Activated CD8-positive, alpha-beta memory T cell treated with anti-CD3 and anti-CD28 coated beads for 36 hours (primary cell): ENCODE measurements around the gene CRIP3. TPM values are rescaled to one million over a fixed set of nuclear protein-coding genes. Genes with fewer than 3 reads are reported as not detected.
"Not testable (repeated sequence)": the region's sequence is repeated elsewhere in the genome, so short reads cannot be mapped to it uniquely, and the experiment has no call there.

Source experiments
- CTCF ChIA-PET: fragments of 350-600 bp; sonication (Branson Sonifier 250); formaldehyde crosslinking; loops from one replicate; lab custom pipeline; 2021; ENCODE audit warnings: antibody characterized with exemption; lab: Charles Lee
- POLR2A ChIA-PET: fragments of 350-600 bp; sonication (Branson Sonifier 250); formaldehyde crosslinking; loops from one replicate; lab custom pipeline; 2021; ENCODE audit warnings: antibody characterized with exemption; lab: Charles Lee
- total RNA-seq, 2 experiments: library from RNA; stranded (reverse); gene quantifications; one replicate each; pipeline ENCODE4 v1.2.3, GENCODE V29; 2021

CRIP3 gene
- total RNA-seq, 2 experiments from 2014 or later, result 0.88 to 1.2 TPM

DNA sequence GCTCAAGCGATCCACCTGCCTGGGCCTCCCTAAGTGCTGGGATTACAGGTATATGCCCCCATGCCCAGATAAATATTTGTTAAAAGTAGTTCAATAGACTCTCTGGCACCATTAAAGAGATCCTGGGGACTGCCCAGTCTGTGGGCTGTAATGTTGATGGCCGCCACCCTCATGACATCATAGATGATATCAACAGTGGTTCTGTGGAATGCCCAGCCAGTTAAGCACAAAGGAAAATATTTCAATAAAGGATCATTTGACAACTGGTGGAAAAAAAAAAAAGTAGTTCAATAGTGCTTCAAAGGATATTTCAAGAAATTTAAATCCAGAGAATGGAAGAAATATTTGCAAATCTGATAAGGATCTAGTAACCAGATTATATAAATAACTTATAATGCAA, 1.5 kb upstream of the CRIP3 start:
- ChIA-PET POLR2A (no interaction called here), CTCF (no interaction called here)

- ChIA-PET CTCF (interaction anchor here (1.0 to 1.7 kb wide), 6 partner anchors 9 to 198 kb away, joined by 3 to 5 read pairs (median 3); no protein-coding TSS in a partner anchor), POLR2A (interaction anchor here (1.3 kb wide), 1 partner anchor 80 kb away, joined by 3 read pairs; the partner anchor contains the start of gene DNPH1)
Observed at GRCh38 chr6:43308990-43309477, 408 bp upstream of the CRIP3 start.

GRCh38 chr6:43307451-43308100, 1.1 kb downstream of the CRIP3 start:
- CTCF ChIA-PET, result interaction anchor here (0.9 to 1.7 kb wide), 6 partner anchors 8 to 199 kb away, joined by 3 to 5 read pairs (median 4); no protein-coding TSS in a partner anchor
- POLR2A ChIA-PET, result interaction anchor here (0.7 to 1.3 kb wide), 2 partner anchors 31 to 78 kb away, joined by 3 to 4 read pairs; partner anchors contain the start of gene DNPH1

- POLR2A ChIA-PET, result no interaction called here
- CTCF ChIA-PET, result no interaction called here
Observed at GRCh38 chr6:43306086-43306485, 2.5 kb downstream of the CRIP3 start.

DNA sequence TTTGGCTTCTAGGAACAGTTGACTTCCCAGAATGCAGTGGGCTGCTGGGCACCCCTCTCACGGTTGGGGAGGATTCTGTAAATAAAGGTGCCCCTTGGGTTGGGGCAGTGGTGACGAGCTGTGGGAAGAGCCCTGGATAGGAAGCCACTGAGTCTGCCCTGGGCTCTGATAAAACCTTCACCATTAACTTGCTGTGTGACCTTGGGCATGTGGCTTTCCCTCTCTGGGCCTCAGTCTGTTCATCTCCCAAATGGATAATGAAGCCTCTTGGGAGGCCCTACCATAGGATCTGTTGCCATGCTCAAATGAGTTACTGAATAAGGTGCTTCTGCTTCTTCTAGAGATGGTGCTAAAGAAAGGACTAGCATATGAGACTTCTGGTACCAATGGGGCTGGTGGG, 3.7 kb downstream of the CRIP3 start:
- CTCF ChIA-PET, result no interaction called here
- POLR2A ChIA-PET, result interaction anchor here (0.6 kb wide), 1 partner anchor 98 kb away, joined by 3 read pairs; no protein-coding TSS in a partner anchor

DNA sequence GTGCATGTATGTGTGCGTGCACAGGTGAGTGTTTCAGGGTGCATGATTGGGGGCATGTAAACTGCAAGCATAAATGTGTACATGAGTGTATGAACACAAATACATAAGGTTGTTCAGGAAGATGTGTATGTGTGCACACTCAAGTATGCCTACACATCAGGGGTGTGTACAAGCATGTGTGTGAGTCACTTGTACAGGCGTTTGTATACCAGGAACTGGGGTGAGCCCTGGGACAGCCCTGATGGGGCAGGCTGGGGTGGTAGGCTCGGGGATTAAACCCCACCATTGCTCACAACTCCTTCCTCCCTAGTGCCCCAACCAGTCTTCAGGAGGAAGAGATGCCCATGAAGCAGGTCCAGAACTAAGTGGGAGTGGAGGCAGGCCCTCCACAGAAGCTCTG, 4.3 kb downstream of the CRIP3 start:
- ChIA-PET CTCF (no interaction called here), POLR2A (no interaction called here)

- CTCF ChIA-PET, result no interaction called here
- POLR2A ChIA-PET, result no interaction called here
Observed at GRCh38 chr6:43303751-43304331, 4.8 kb downstream of the CRIP3 start.

GRCh38 chr6:43303006-43303405, 5.6 kb downstream of the CRIP3 start:
- POLR2A ChIA-PET, result not testable (repeated sequence)
- CTCF ChIA-PET, result interaction anchor here (0.6 kb wide), 1 partner anchor 78 kb away, joined by 3 read pairs; no protein-coding TSS in a partner anchor

GRCh38 chr6:43302126-43302525, 6.5 kb downstream of the CRIP3 start:
- ChIA-PET POLR2A (no interaction called here), CTCF (interaction anchor here (0.8 kb wide), 1 partner anchor 96 kb away, joined by 3 read pairs; no protein-coding TSS in a partner anchor)

DNA sequence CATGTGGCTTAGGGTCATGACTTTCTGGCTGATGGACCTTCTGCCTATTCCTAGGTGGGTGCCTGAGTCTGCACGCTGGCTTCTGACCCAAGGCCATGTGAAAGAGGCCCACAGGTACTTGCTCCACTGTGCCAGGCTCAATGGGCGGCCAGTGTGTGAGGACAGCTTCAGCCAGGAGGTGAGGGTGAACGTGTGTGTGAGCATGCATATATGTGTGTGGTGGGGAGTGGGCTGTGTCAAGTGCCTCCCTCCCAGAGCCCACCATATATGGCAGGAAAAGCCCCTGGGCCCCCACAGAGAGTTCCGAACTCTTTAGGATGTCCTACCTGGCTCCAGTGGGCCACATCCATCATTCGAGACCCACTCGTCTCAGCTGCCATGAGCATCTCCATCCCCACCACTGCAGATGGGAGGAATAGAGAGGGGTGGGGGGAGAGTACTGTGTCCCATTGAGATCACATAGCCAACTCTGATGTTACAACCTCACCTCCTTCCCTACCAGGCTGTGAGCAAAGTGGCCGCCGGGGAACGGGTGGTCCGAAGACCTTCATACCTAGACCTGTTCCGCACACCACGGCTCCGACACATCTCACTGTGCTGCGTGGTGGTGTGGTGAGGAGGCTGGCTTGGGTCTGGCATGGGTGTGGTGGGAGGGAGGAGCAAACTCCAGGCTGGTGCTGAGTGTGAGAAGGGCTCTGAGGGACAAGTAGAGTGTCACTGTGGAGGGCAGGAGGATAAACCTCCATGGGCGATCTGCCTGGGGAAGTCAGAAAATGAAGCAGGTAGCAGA, 7.3 kb downstream of the CRIP3 start:
- CTCF ChIA-PET, result no interaction called here
- POLR2A ChIA-PET, result no interaction called here

DNA sequence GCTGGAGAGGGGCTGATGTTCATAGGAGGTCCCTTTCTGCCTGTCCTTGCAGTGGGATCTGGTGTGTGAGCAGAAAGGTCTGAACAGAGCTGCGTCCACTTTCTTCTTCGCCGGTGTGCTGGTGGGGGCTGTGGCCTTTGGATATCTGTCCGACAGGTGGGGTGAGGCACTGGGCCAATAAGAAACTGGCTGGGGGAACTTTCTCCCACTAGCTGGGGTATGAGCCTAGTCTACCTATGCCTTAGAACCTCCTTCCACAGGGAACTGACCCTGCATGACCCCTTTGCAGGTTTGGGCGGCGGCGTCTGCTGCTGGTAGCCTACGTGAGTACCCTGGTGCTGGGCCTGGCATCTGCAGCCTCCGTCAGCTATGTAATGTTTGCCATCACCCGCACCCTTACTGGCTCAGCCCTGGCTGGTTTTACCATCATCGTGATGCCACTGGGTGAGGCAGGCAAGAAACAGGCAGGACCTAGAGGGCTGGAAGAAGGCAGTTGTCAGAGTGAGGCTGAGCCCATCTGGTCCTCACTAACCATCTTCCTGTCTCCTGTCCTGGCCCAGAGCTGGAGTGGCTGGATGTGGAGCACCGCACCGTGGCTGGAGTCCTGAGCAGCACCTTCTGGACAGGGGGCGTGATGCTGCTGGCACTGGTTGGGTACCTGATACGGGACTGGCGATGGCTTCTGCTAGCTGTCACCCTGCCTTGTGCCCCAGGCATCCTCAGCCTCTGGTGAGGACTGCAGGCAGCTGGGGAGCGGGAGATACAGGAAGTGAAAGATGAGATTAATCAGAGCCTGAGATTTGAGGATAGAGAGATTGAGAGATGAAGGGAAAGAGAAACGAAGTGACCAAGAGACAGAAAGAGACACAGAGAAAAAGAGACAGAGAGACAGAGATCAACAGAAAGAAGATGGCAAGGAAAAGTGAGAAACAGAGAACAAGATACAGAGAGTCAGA, 9.0 kb downstream of the CRIP3 start:
- CTCF ChIA-PET, result interaction anchor here (0.9 kb wide), 1 partner anchor 9 kb away, joined by 3 read pairs; the partner anchor contains the start of gene CRIP3
- POLR2A ChIA-PET, result no interaction called here

GRCh38 chr6:43298565-43299337, 9.9 kb downstream of the CRIP3 start:
- ChIA-PET CTCF (no interaction called here), POLR2A (no interaction called here)

DNA sequence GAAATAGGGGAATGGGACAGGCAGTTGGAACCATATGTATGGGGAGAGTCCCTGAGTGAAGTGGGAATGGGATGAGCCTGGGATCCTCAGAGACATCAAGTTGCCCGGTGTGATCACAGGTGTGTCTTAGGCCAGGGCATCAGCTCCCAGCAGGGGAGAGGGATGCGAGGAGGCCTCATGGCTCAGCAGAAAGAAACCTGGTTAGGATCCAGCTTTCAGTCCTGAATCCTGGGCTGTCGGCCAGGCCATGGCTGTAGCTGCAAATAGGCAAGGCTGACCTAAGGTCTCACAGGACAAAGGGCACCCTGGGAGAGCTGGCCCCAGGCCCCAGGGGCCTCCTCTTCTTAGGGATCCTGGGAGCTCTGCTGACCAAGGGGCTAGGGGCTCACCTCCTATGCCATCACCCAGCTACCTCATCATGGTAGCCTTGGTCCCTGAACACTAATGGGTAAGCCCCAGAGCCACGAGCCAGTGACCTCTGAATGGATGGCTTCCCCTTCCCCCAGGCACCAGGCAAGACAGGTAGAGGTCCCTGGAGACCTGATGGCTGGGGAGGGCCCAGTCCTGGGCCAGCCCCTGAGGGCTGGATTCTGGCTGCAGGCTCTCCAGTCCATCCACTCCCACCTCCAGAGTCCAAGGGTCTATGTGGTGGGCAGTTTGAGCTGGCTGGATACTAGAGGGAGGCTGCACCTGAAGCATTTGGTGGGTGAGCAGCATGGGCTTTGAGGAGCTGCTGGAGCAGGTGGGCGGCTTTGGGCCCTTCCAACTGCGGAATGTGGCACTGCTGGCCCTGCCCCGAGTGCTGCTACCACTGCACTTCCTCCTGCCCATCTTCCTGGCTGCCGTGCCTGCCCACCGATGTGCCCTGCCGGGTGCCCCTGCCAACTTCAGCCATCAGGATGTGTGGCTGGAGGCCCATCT, 10.7 kb downstream of the CRIP3 start, which contains the start of gene SLC22A7:
SLC22A7 (plus strand) TSS at position 617 of the 921 bp plus-strand sequence; CDS start at position 716, 99 bp downstream.
- CTCF ChIA-PET, result no interaction called here
- POLR2A ChIA-PET, result interaction anchor here (0.5 kb wide), 1 partner anchor 107 kb away, joined by 3 read pairs; no protein-coding TSS in a partner anchor

DNA sequence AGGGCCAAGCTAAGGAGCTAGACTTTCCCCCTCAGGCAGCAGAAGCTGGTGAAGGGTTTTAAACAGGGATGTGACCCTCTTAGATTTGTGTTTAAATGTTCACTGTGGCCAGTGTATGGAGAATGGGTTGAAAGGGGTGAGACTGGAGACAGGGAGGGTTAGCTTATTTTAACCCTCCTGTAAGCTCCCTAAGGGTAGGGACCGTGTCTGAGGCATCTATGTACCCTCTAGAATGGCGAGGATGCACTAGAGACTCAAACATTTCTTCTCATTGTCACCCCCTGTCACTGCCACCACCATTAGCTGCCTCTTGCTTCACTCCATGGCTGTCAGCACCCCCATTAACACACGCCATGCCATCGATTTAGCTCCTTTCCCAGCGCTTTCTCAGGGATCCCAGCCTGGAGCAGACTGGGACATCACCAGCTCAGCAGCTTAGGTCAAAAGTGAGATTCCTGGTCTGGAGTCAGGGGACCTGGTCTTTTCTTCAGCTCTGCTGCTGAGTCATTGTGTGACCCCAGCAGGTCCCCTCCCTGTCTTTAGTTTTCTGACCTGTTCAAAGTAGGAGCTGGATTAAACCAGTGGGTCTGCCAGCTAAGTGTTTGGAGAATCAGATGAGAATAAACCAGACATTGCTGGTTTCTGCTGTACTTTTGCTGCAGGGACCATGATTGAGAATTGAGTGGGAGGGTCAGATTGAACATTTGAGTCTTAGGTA, 11.7 kb downstream of the CRIP3 start:
- POLR2A ChIA-PET, result no interaction called here
- CTCF ChIA-PET, result interaction anchor here (0.5 to 1.2 kb wide), 3 partner anchors 10 to 1217 kb away, joined by 3 to 5 read pairs (median 3); no protein-coding TSS in a partner anchor

DNA sequence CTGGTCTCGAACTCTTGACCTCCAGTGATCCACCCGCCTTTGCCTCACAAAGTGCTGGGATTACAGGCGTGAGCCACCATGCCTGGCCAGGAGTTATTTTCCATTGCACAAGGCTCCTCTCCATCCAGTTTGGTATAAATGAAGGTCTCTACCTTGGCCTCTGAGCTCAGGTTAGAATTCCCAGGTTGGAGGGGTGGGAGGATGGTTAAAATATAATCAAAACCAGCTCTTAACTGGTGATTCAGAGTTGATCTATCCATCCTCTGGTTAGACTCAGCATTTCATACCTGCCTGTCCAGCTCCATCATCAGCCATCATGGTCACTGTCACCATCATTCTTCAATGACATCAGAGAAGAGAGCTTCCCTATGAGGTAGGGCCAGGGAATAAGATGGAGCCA, 13.2 kb downstream of the CRIP3 start:
- ChIA-PET POLR2A (interaction anchor here (0.5 kb wide), 1 partner anchor 20 kb away, joined by 3 read pairs; no protein-coding TSS in a partner anchor), CTCF (interaction anchor here (1.0 to 1.2 kb wide), 2 partner anchors 11 to 13 kb away, joined by 5 read pairs; partner anchors contain the start of gene CRIP3)

DNA sequence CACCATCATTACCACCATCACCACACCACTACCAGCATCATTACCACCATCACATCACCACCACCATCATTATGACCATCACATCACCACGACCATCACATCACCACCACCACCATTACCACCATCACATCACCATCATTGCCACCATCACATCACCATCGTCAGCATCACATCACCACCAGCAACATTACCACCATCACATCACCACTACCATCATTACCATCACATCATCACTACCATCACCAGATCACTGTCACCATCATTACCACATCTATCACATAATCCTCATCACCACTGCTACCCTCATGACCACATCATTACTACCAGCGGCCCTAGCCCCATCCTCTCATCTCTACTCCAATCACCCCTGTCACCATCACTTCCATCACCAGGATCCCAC, 14.1 kb downstream of the CRIP3 start:
- ChIA-PET POLR2A (no interaction called here), CTCF (no interaction called here)
